ENCODE measurements around the gene GSG1L. TPM values are rescaled to one million over a fixed set of nuclear protein-coding genes. Genes with fewer than 3 reads are reported as not detected.
"Not testable (repeated sequence)": the region's sequence is repeated elsewhere in the genome, so short reads cannot be mapped to it uniquely, and the experiment has no call there.

Gene GSG1L
- total RNA-seq, 3 donors from 2014 or later = not detected

DNA sequence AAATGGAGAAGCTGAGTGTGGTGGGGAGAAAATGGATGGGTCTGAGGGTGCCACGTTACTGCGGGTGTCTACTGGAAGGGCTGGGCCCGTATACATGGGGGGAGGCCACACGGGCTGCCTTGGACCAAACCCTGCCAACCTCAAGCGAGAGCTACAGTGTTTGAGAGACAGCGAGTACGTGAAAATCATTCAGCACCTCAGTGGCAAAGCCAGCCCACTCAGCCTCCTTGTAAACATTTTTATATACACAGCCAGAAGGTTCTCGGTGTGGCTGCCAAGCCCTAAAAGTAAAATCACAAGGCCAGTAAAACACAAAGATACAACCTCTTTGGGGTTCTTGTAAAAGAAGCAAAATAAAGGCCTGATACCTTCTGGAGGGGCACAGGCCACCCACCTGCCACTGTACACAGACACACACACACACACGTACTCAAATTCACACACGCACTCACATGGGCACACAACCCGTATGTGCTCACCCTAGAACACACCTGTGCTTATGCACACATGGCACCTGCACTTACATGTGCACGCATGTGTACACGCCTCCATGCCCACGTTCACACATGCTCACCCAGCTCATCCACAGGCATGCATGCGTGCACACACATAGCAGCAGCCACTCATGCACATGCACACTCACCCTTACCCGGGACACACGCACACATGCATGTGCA is 102.8 kb downstream of the GSG1L start:
- Mint-ChIP-seq H3K27me3 (ENCODE audit: low read depth) (peaks cover 19% of the 10 kb centered on the region), H3K9me3 (peaks cover 11% of the 10 kb centered on the region), H3K36me3 (ENCODE audit: insufficient read depth) (no peaks in the 10 kb centered on the region), H3K4me3 (no peak overlapping the region), H3K4me1 (ENCODE audit: low read depth) (no peaks in the 10 kb centered on the region)
- DNase-seq (no peak), ATAC-seq (no peak)

GRCh38 chr16:27959914-27960313 is 103.6 kb downstream of the GSG1L start:
- Mint-ChIP-seq H3K27me3 (ENCODE audit: low read depth) (peaks cover 17% of the 10 kb centered on the region), H3K4me3 (no peak overlapping the region), H3K4me1 (ENCODE audit: low read depth) (no peaks in the 10 kb centered on the region), H3K9me3 (peaks cover 19% of the 10 kb centered on the region), H3K36me3 (ENCODE audit: insufficient read depth) (peaks cover 1% of the 10 kb centered on the region)
- ATAC-seq (no peak), DNase-seq (no peak)

DNA sequence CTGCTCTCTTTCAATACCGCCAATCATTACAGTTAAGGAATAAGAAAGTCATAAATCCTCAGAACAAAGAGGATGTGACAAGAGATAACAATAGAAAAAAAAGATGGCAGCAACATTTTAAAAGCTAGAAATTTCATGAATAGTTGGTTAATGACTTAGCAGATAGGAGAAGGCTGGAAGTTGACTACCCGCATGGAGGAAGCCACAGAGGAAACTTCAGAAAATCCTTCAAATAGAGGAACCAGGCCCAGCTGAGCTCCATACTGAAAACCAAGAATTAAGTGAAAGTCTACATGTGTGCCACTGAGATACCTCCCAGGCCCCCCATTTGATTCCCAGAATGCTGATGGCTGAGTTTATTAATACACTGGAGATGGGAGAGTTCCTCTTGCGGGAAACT is 109.3 kb downstream of the GSG1L start:
- DNase-seq = no peak
- peaks cover 35% of the 10 kb centered on the region for H3K27me3 Mint-ChIP-seq (ENCODE audit: low read depth)
- H3K4me3 Mint-ChIP-seq = no peak overlapping the region
- H3K9me3 Mint-ChIP-seq = peaks cover 18% of the 10 kb centered on the region
- no peaks in the 10 kb centered on the region for H3K4me1 Mint-ChIP-seq (ENCODE audit: low read depth)
- no peak for ATAC-seq
- peaks cover 2% of the 10 kb centered on the region for H3K36me3 Mint-ChIP-seq (ENCODE audit: insufficient read depth)

DNA sequence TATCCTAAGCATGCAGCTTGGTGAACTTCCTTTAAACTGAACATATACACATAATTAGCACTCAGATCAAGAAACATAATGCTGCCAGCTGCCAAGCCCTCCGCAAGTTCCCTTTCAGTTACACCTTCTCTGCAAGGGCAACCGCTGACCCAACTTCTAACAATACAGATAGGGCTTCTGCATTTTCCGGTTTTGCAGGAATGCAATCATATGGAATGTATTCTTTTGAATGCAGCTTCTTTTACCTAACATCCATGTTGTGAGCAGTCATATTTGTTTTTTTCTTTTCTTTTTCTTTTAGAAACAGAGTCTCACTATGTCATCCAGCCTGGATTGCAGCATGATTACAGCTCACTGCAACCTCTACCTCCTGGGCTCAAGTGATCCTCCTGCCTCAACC is 110.7 kb downstream of the GSG1L start:
- Mint-ChIP-seq H3K4me3 (no peak overlapping the region), H3K9me3 (peaks cover 18% of the 10 kb centered on the region), H3K4me1 (ENCODE audit: low read depth) (no peaks in the 10 kb centered on the region), H3K27me3 (ENCODE audit: low read depth) (peaks cover 35% of the 10 kb centered on the region), H3K36me3 (ENCODE audit: insufficient read depth) (peaks cover 2% of the 10 kb centered on the region)
- DNase-seq (no peak), ATAC-seq (no peak)

GRCh38 chr16:27951489-27952120 is 111.9 kb downstream of the GSG1L start:
- H3K36me3 Mint-ChIP-seq (ENCODE audit: insufficient read depth) = peaks cover 2% of the 10 kb centered on the region
- peaks cover 31% of the 10 kb centered on the region for H3K27me3 Mint-ChIP-seq (ENCODE audit: low read depth)
- ATAC-seq = no peak
- H3K4me3 Mint-ChIP-seq = no peak overlapping the region
- DNase-seq = no peak
- H3K4me1 Mint-ChIP-seq (ENCODE audit: low read depth) = no peaks in the 10 kb centered on the region
- H3K9me3 Mint-ChIP-seq = peaks cover 10% of the 10 kb centered on the region

GRCh38 chr16:27950206-27950887 is 113.2 kb downstream of the GSG1L start:
- Mint-ChIP-seq H3K27me3 (ENCODE audit: low read depth) (peaks cover 31% of the 10 kb centered on the region), H3K4me1 (ENCODE audit: low read depth) (no peaks in the 10 kb centered on the region), H3K36me3 (ENCODE audit: insufficient read depth) (peaks cover 2% of the 10 kb centered on the region), H3K4me3 (no peak overlapping the region), H3K9me3 (peaks cover 6% of the 10 kb centered on the region)
- ATAC-seq (no peak), DNase-seq (no peak)

- no peaks in the 10 kb centered on the region for H3K9me3 Mint-ChIP-seq
- H3K4me3 Mint-ChIP-seq = no peak overlapping the region
- DNase-seq = no peak
- ATAC-seq = no peak
- H3K4me1 Mint-ChIP-seq (ENCODE audit: low read depth) = no peaks in the 10 kb centered on the region
- no peaks in the 10 kb centered on the region for H3K36me3 Mint-ChIP-seq (ENCODE audit: insufficient read depth)
- peaks cover 25% of the 10 kb centered on the region for H3K27me3 Mint-ChIP-seq (ENCODE audit: low read depth)
Measured at GRCh38 chr16:27947696-27948095, 115.8 kb downstream of the GSG1L start.

GRCh38 chr16:27945233-27945973 is 118.1 kb downstream of the GSG1L start:
- DNase-seq (no peak), ATAC-seq (no peak)
- H3K27me3 Mint-ChIP-seq (ENCODE audit: low read depth) = peaks cover 16% of the 10 kb centered on the region
- H3K9me3 Mint-ChIP-seq = no peaks in the 10 kb centered on the region
- no peak overlapping the region for H3K4me3 Mint-ChIP-seq
- H3K36me3 Mint-ChIP-seq (ENCODE audit: insufficient read depth) = no peaks in the 10 kb centered on the region
- H3K4me1 Mint-ChIP-seq (ENCODE audit: low read depth) = no peaks in the 10 kb centered on the region

DNA sequence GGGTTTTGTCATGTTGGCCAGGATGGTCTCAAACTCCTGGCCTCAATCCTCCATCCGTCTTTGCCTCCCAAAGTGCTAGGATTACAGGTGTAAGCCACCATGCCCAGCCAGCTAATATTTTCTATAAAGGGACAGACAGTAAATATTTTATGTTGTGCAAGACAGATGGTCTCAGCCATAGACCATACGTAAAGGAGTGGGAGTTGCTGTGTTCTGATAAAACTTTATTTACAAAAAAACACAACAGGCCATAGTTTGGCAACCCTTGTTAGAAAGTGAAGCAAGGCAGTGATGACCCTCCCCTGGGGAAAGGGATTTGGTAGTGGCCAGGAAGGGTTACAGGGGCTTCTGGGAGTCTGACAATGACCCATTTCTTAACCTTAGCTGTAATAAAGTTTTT is 119.7 kb downstream of the GSG1L start:
- DNase-seq (no peak), ATAC-seq (no peak)
- Mint-ChIP-seq H3K36me3 (ENCODE audit: insufficient read depth) (no peaks in the 10 kb centered on the region), H3K4me3 (no peak overlapping the region), H3K27me3 (ENCODE audit: low read depth) (peaks cover 19% of the 10 kb centered on the region), H3K9me3 (no peaks in the 10 kb centered on the region), H3K4me1 (ENCODE audit: low read depth) (no peaks in the 10 kb centered on the region)

DNA sequence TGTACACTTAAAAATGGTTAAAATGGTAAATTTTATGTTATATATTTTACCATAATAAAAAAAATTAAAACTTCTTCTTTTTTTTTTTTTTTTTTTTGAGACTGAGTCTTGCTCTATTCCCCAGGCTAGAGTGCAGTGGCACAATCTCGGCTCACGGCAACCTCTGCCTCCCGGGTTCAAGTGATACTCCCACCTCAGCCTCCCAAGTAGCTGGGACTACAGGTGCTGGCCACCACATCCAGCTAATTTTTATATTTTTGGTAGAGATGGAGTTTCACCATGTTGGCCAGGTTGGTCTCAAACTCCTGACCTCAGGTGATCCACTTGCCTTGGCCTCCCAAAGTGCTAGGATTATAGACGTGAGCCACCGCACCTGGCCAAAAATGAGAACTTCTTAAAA is 121.4 kb downstream of the GSG1L start:
- H3K27me3 Mint-ChIP-seq (ENCODE audit: low read depth) = peaks cover 26% of the 10 kb centered on the region
- H3K9me3 Mint-ChIP-seq; H3K36me3 Mint-ChIP-seq (ENCODE audit: insufficient read depth); H3K4me1 Mint-ChIP-seq (ENCODE audit: low read depth); H3K4me3 Mint-ChIP-seq; DNase-seq; ATAC-seq: not testable (repeated sequence)

DNA sequence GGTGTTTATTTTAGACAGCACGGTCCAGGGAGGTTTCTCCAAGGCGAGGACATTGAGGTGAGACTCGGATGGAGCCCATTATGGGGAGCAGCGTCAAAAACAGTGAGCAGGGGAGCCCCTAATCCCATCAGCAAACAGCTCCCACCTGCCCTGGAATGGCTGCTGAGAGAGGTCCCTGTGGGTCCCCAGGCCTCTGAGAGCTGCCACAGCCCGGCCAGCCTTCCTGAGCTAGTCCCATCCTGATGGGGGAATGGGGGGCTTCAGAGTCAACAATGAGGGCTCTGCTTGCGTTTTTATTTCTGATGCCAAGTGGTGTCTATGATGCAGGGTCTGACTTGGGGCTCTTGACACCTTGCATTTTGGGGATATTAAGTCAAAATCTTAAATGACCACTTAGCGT is 128.4 kb downstream of the GSG1L start:
- Mint-ChIP-seq H3K4me1 (ENCODE audit: low read depth) (no peaks in the 10 kb centered on the region), H3K9me3 (no peaks in the 10 kb centered on the region), H3K36me3 (ENCODE audit: insufficient read depth) (no peaks in the 10 kb centered on the region), H3K27me3 (ENCODE audit: low read depth) (peaks cover 18% of the 10 kb centered on the region), H3K4me3 (no peak overlapping the region)
- no peak for ATAC-seq
- no peak for DNase-seq

- peaks cover 14% of the 10 kb centered on the region for H3K27me3 Mint-ChIP-seq (ENCODE audit: low read depth)
- H3K4me3 Mint-ChIP-seq = no peak overlapping the region
- no peaks in the 10 kb centered on the region for H3K9me3 Mint-ChIP-seq
- DNase-seq (no peak), ATAC-seq (no peak)
- H3K4me1 Mint-ChIP-seq (ENCODE audit: low read depth) = no peaks in the 10 kb centered on the region
- no peaks in the 10 kb centered on the region for H3K36me3 Mint-ChIP-seq (ENCODE audit: insufficient read depth)
Measured at GRCh38 chr16:27932542-27933135, 130.9 kb downstream of the GSG1L start.

GRCh38 chr16:27929818-27930217 is 133.7 kb downstream of the GSG1L start:
- ATAC-seq (no peak), DNase-seq (no peak)
- no peaks in the 10 kb centered on the region for H3K9me3 Mint-ChIP-seq
- no peaks in the 10 kb centered on the region for H3K4me1 Mint-ChIP-seq (ENCODE audit: low read depth)
- H3K4me3 Mint-ChIP-seq = no peak overlapping the region
- no peaks in the 10 kb centered on the region for H3K36me3 Mint-ChIP-seq (ENCODE audit: insufficient read depth)
- H3K27me3 Mint-ChIP-seq (ENCODE audit: low read depth) = peaks cover 20% of the 10 kb centered on the region

GRCh38 chr16:27928542-27928941 is 135.0 kb downstream of the GSG1L start:
- Mint-ChIP-seq H3K27me3 (ENCODE audit: low read depth) (peaks cover 17% of the 10 kb centered on the region), H3K4me3 (no peak overlapping the region), H3K4me1 (ENCODE audit: low read depth) (no peaks in the 10 kb centered on the region), H3K36me3 (ENCODE audit: insufficient read depth) (no peaks in the 10 kb centered on the region), H3K9me3 (no peaks in the 10 kb centered on the region)
- DNase-seq (no peak), ATAC-seq (no peak)
